ES-I3 (cell line): Measurements from ENCODE around the gene LRP1B.

Source experiments
- H3K36me3 ChIP-seq: 2 replicates; pipeline ENCODE4 v1.6.1; 2013; ENCODE audit warnings: mild to moderate bottlenecking, low read length, control low read depth, moderate library complexity; ENCODE audit not compliant: insufficient read depth
- H3K4me1 ChIP-seq: 2 replicates; pipeline ENCODE4 v1.6.1; 2013; ENCODE audit warnings: mild to moderate bottlenecking, control low read depth, low read length; ENCODE audit not compliant: insufficient read depth
- H3K9ac ChIP-seq: 2 replicates; pipeline ENCODE4 v1.6.1; 2013; ENCODE audit warnings: low read depth, mild to moderate bottlenecking, low read length, moderate library complexity
- H3K9me3 ChIP-seq: 2 replicates; pipeline ENCODE4 v1.6.1; 2013; ENCODE audit warnings: mild to moderate bottlenecking, low read length, moderate library complexity; ENCODE audit not compliant: control insufficient read depth, insufficient read depth

LRP1B gene

DNA sequence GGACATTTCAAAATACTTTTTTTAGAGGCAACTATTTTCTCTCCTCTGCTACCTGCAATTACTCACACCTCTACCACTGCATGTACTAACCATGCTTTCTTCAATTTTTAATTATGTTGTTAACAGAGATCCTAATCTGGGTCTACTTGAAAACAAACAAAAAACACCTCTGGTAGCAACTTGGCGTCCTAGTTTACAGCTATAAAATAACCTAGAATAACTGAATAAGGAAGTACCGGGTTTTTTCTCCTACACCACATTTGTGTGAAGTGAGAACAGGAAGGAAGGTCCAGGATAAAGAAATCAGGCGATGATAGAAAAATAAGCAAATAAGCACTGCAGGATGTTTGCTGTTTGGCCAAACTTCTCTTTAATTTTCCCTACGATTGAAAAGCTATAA lies 633.5 kb downstream of the LRP1B start:
- H3K9me3 ChIP-seq = no peaks in the 10 kb centered on the region
- H3K36me3 ChIP-seq = no peaks in the 10 kb centered on the region
- no peak overlapping the region for H3K9ac ChIP-seq
- H3K4me1 ChIP-seq = 0 out of 2 replicates have a peak, but pooled peaks cover 4% of the 10 kb centered on the region

- Histone ChIP-seq H3K9me3 (no peaks in the 10 kb centered on the region), H3K9ac (no peak overlapping the region), H3K4me1 (0 out of 2 replicates have a peak, but pooled peaks cover 4% of the 10 kb centered on the region), H3K36me3 (no peaks in the 10 kb centered on the region)
Observed at GRCh38 chr2:141496810-141497209, 634.0 kb downstream of the LRP1B start.

DNA sequence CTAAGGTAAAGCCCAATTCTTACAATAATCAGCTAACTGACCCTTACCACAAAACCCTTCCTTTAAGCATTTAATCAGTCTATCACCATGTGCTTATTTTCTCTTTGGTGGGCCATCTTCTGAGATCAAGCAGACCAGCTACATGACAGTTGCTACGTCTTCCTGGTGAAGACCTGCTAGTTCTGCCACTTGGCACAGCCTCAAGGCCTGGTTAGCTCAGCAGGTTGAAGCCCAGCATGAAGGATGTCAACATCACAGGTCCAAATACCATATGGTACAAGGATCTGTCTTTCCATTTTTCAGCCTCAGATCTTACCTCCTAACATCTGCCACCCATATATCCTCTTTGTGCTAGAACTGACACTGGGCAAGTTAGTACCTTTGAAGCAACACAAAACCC lies 636.9 kb downstream of the LRP1B start:
- Histone ChIP-seq H3K9me3 (no peaks in the 10 kb centered on the region), H3K9ac (no peak overlapping the region), H3K36me3 (no peaks in the 10 kb centered on the region), H3K4me1 (no peaks in the 10 kb centered on the region)

DNA sequence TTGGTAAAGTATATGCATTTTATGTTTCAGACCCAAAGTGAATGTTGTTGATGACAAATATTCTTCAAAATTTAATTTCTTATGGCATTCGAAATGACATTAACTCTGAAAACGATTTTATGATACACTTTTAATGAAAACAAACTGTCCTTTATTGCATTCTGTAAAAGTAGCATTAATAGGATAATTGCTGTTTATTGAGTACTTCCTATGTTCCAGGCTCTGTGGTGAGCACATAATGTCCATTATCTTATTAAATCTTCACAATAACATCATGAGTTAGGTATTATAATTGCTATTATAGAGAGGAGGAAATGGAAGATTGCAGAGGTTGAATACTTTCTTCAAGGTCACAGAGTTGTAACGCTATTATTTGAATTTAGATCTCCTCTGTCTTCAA lies 638.0 kb downstream of the LRP1B start:
- H3K36me3 ChIP-seq = no peaks in the 10 kb centered on the region
- no peaks in the 10 kb centered on the region for H3K4me1 ChIP-seq
- H3K9ac ChIP-seq = no peak overlapping the region
- H3K9me3 ChIP-seq = no peaks in the 10 kb centered on the region

- Histone ChIP-seq H3K36me3 (no peaks in the 10 kb centered on the region), H3K9me3 (no peaks in the 10 kb centered on the region), H3K9ac (no peak overlapping the region), H3K4me1 (no peaks in the 10 kb centered on the region)
Observed at GRCh38 chr2:141490886-141491285, 639.9 kb downstream of the LRP1B start.

DNA sequence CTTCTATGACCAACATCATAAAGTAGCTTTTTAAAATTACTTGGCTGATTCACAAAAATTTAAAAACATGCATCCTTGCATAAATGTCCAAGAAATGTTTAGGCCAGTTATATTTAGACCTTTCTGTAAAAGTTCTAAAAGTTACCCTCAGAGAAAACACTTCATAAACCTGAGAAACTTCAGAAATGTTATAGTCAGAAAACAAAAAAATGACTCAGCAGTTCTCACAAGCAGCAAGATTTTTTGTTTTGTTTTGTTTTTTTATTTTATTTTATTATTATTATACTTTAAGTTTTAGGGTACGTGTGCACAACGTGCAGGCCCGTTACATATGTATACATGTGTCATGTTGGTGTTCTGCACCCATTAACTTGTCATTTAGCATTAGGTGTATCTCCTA lies 648.1 kb downstream of the LRP1B start:
- Histone ChIP-seq H3K36me3 (no peaks in the 10 kb centered on the region), H3K9ac (no peak overlapping the region), H3K9me3 (no peaks in the 10 kb centered on the region), H3K4me1 (peaks cover 10% of the 10 kb centered on the region; the same call in 1 of the 2 replicates)

DNA sequence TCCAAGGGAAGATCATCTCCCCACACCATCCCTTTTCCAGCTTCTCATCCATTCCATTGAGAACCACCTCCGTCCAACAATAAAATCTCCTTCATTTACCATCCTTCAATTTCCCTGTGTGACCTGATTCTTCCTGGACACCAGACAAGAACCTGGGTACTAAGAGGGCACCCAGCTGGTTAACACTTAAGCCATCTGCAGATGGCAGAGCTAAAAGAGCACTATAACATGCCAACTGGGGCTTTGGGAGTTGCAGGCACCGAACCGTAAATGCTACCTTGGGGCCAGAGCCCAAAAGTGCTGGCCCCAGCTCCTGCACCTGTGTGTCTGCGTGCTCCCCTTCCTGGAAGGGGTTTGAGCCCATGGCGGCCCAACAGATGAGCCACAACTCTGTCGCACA lies 655.0 kb downstream of the LRP1B start:
- H3K9ac ChIP-seq = no peak overlapping the region
- H3K36me3 ChIP-seq = no peaks in the 10 kb centered on the region
- H3K9me3 ChIP-seq = no peaks in the 10 kb centered on the region

DNA sequence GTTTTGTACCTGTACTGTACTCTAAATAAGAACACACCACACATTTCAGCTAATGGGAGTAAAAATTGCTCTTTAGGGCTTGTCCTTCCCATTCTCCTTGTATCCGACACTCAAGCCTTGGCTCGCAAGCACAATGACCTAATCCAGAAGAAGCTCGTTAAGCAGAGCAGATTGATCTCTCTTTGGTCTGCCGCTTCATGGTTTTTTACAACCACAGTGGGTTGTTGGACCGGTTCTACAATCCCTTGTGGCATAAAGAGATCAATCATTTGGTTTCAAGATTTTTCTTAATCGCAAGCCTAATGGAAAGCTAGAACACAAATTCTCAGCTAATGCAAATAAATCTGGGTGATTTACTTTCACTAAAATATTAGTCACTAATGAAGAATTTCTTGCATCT lies 662.1 kb downstream of the LRP1B start:
- Histone ChIP-seq H3K9ac (no peak overlapping the region), H3K36me3 (no peaks in the 10 kb centered on the region), H3K9me3 (no peaks in the 10 kb centered on the region), H3K4me1 (peaks cover 12% of the 10 kb centered on the region)

More for the DNA sequence above, 655.0 kb downstream of the LRP1B start:
- H3K4me1 ChIP-seq = peaks cover 4% of the 10 kb centered on the region; the same call in 1 of the 2 replicates

GRCh38 chr2:141467331-141467730 lies 663.5 kb downstream of the LRP1B start:
- Histone ChIP-seq H3K36me3 (no peaks in the 10 kb centered on the region), H3K9ac (no peak overlapping the region), H3K4me1 (peaks cover 12% of the 10 kb centered on the region), H3K9me3 (no peaks in the 10 kb centered on the region)

DNA sequence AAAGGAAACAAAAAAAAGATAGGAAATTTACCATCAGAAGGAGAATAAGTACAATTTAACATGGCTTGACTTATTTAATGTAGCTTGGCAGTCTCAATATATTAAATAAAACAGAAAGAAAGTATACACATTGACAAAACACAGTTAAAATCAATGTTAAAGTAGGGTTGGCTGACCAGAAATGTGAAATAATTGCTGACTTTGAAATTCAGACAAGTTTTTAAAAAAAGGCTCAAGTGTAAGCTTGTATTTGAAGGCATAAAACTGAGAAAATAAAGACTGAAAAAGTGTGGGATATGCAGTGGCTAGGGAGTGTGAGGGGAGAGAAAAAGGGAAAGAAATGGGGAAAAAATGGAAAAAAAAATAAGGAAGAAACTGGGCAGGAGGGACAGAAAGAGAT lies 665.8 kb downstream of the LRP1B start:
- Histone ChIP-seq H3K36me3 (no peaks in the 10 kb centered on the region), H3K9ac (no peak overlapping the region)

GRCh38 chr2:141458351-141458750 lies 672.5 kb downstream of the LRP1B start:
- no peaks in the 10 kb centered on the region for H3K9me3 ChIP-seq
- H3K36me3 ChIP-seq = no peaks in the 10 kb centered on the region
- H3K4me1 ChIP-seq = peaks cover 9% of the 10 kb centered on the region; the same call in 1 of the 2 replicates
- no peak overlapping the region for H3K9ac ChIP-seq

More for the DNA sequence above, 665.8 kb downstream of the LRP1B start:
- Histone ChIP-seq H3K9me3 (no peaks in the 10 kb centered on the region), H3K4me1 (peaks cover 12% of the 10 kb centered on the region)

DNA sequence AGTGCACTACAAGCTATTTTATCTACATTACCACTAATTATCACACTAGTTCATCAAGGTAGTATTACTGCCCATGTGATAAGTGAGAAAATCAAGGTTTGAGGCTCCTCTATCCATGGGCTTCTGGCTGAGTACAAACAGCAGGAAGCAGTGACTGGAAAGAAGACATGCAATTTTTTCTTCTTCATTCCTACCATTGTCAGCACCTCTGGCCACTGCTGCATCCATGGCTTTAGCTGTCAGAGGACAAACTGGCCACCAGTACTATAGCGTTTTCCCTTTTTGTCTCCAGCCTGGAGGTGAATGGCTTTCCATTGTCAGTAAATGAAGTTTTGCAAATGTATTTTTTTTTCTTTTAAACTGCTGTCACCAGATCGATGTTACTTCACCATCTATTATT lies 674.9 kb downstream of the LRP1B start:
- no peaks in the 10 kb centered on the region for H3K9me3 ChIP-seq
- H3K4me1 ChIP-seq = peaks cover 9% of the 10 kb centered on the region; the same call in 1 of the 2 replicates
- H3K9ac ChIP-seq = no peak overlapping the region
- no peaks in the 10 kb centered on the region for H3K36me3 ChIP-seq

DNA sequence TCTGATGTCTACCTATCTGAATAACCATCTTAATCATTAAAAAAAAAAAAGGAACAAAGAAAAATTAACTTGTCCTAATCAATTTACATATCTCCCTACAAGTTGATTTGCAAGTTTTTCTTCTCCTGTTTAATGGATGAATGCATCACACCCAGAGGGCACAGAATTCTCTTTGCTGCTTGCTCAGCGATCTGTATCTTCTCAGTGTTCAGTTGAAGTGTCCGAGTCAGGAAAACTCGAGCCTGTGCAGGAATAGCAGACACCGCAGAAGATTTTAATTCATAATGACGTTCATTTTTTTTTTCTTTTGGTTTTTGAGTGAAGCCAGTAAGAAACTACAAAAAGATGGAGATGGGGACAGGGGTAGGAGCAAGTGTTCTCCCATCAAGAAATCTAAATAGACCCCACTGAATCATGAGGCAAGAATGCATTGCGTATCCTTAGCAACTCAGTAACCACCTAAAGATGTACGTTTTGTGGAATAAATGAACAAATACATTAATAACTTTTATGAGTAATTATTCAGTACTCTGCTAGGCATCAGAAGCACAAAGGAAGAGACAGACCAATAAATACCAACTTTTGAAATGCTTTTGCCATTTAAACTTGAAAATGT lies 675.5 kb downstream of the LRP1B start:
- no peak overlapping the region for H3K9ac ChIP-seq
- peaks cover 9% of the 10 kb centered on the region; the same call in 1 of the 2 replicates for H3K4me1 ChIP-seq
- no peaks in the 10 kb centered on the region for H3K36me3 ChIP-seq
- H3K9me3 ChIP-seq = no peaks in the 10 kb centered on the region

GRCh38 chr2:141440072-141440635 lies 690.7 kb downstream of the LRP1B start:
- Histone ChIP-seq H3K36me3 (no peaks in the 10 kb centered on the region), H3K9me3 (no peaks in the 10 kb centered on the region), H3K9ac (no peak overlapping the region), H3K4me1 (no peaks in the 10 kb centered on the region)

- no peaks in the 10 kb centered on the region for H3K36me3 ChIP-seq
- H3K4me1 ChIP-seq = no peaks in the 10 kb centered on the region
- no peak overlapping the region for H3K9ac ChIP-seq
- no peaks in the 10 kb centered on the region for H3K9me3 ChIP-seq
Observed at GRCh38 chr2:141439524-141439923, 691.3 kb downstream of the LRP1B start.
